WTC11 (cell line): ENCODE results near the gene SNX5. TPM values are rescaled to one million over a fixed set of nuclear protein-coding genes. Genes with fewer than 3 reads are reported as not detected.

Experiments
- ATAC-seq: fragments of 200-7000 bp; cut with Tn5 transposase; 2 replicates; pipeline ENCODE4 v1.10.0; 2021; ENCODE audit warnings: mild to moderate bottlenecking, moderate library complexity
- CTCF ChIA-PET: fragments of 300-600 bp; sonication (Branson Sonifier 250); formaldehyde crosslinking; loops from one replicate; lab custom pipeline; 2021; ENCODE audit warnings: antibody characterized with exemption; lab: Charles Lee
- POLR2A ChIA-PET: fragments of 350-600 bp; sonication (Branson Sonifier 250); formaldehyde crosslinking; loops from one replicate; lab custom pipeline; 2021; ENCODE audit warnings: antibody characterized with exemption; lab: Charles Lee
- DNase-seq: peaks from one replicate; pipeline ENCODE4 v3.0.0; 2021; ENCODE audit warnings: low spot score
- H3K27ac Mint-ChIP-seq: 2 replicates; pipeline ENCODE4 v1.8.0; 2021; ENCODE audit warnings: mixed read lengths
- H3K27me3 Mint-ChIP-seq: 2 replicates; pipeline ENCODE4 v1.8.0; 2021; ENCODE audit warnings: low read depth, mild to moderate bottlenecking, moderate library complexity, mixed read lengths
- H3K36me3 Mint-ChIP-seq: 2 replicates; pipeline ENCODE4 v1.8.0; 2021; ENCODE audit warnings: mixed read lengths
- H3K4me1 Mint-ChIP-seq: 2 replicates; pipeline ENCODE4 v1.8.0; 2022; ENCODE audit warnings: mixed read lengths
- H3K4me3 Mint-ChIP-seq: 2 replicates; pipeline ENCODE4 v1.8.0; 2021; ENCODE audit warnings: mild to moderate bottlenecking, moderate library complexity, mixed read lengths
- H3K9me3 Mint-ChIP-seq: 2 replicates; pipeline ENCODE4 v1.8.0; 2021; ENCODE audit warnings: mixed read lengths
- EMX1 ChIP-seq: fragments of 250-450 bp; sonication (Bioruptor Pico); IDR thresholded peaks from 2 replicates; pipeline ENCODE4 v1.8.0; 2021; ENCODE audit warnings: mild to moderate bottlenecking
- FOXJ3 ChIP-seq: sonication (generic); formaldehyde crosslinking; IDR thresholded peaks from 2 replicates; pipeline ENCODE4 v1.9.0; 2021; ENCODE audit warnings: missing genetic modification reagents, mild to moderate bottlenecking, borderline replicate concordance
- FOXP1 ChIP-seq: sonication (generic); formaldehyde crosslinking; IDR thresholded peaks from 2 replicates; pipeline ENCODE4 v1.8.0; 2022; ENCODE audit warnings: missing genetic modification reagents, mild to moderate bottlenecking, moderate library complexity, borderline replicate concordance
- MLX ChIP-seq: sonication (generic); formaldehyde crosslinking; IDR thresholded peaks from 2 replicates; pipeline ENCODE4 v1.8.1; 2023; ENCODE audit warnings: mild to moderate bottlenecking, missing genetic modification reagents, moderate library complexity
- MXD4 ChIP-seq: fragments of 250-450 bp; sonication (Bioruptor Pico); IDR thresholded peaks from 2 replicates; pipeline ENCODE4 v1.8.0; 2021; ENCODE audit warnings: mild to moderate bottlenecking, moderate library complexity, borderline replicate concordance
- NFE2L1 ChIP-seq: sonication (generic); formaldehyde crosslinking; IDR thresholded peaks from 2 replicates; pipeline ENCODE4 v1.8.1; 2023; ENCODE audit warnings: missing genetic modification reagents
- PREB ChIP-seq: sonication (generic); formaldehyde crosslinking; IDR thresholded peaks from 2 replicates; pipeline ENCODE4 v1.8.1; 2022; ENCODE audit warnings: mild to moderate bottlenecking, missing genetic modification reagents, moderate library complexity, borderline replicate concordance
- RORB ChIP-seq: fragments of 250-450 bp; sonication (Bioruptor Pico); IDR thresholded peaks from 2 replicates; pipeline ENCODE4 v1.9.0; 2021; ENCODE audit warnings: mild to moderate bottlenecking
- STAT6 ChIP-seq: sonication (generic); formaldehyde crosslinking; conservative IDR thresholded peaks from 2 replicates; pipeline ENCODE4 v1.8.1; 2023; ENCODE audit warnings: mild to moderate bottlenecking, low read depth, missing genetic modification reagents, moderate library complexity
- ZNF396 ChIP-seq: fragments of 250-450 bp; sonication (Bioruptor Pico); IDR thresholded peaks from 2 replicates; pipeline ENCODE4 v1.8.0; 2021; ENCODE audit warnings: mild to moderate bottlenecking, moderate library complexity, borderline replicate concordance
- total RNA-seq: library from RNA; stranded (reverse); gene quantifications from 3 replicates; pipeline ENCODE4 v1.2.3, GENCODE V29; 2021
- TF ChIP-seq, protein P1 (sequence below): sonication (generic); formaldehyde crosslinking; IDR thresholded peaks from 2 replicates; pipeline ENCODE4 v1.8.1; 2022; ENCODE audit warnings: missing genetic modification reagents, borderline replicate concordance
- TF ChIP-seq, protein P2 (sequence below): sonication (generic); formaldehyde crosslinking; IDR thresholded peaks from 2 replicates; pipeline ENCODE4 v1.8.1; 2023; ENCODE audit warnings: mild to moderate bottlenecking, moderate library complexity, missing genetic modification reagents
- TF ChIP-seq, protein P3 (sequence below): fragments of 250-450 bp; sonication (Bioruptor Pico); conservative IDR thresholded peaks from 2 replicates; pipeline ENCODE4 v1.9.0; 2021; ENCODE audit warnings: mild to moderate bottlenecking
- TF ChIP-seq, protein P4 (sequence below): fragments of 250-450 bp; sonication (Bioruptor Pico); IDR thresholded peaks from 2 replicates; pipeline ENCODE4 v1.9.0; 2021; ENCODE audit warnings: moderate library complexity, mild to moderate bottlenecking, inconsistent platforms, borderline replicate concordance

Gene SNX5
- total RNA-seq, 1 experiment from 2014 or later: 192 TPM

DNA sequence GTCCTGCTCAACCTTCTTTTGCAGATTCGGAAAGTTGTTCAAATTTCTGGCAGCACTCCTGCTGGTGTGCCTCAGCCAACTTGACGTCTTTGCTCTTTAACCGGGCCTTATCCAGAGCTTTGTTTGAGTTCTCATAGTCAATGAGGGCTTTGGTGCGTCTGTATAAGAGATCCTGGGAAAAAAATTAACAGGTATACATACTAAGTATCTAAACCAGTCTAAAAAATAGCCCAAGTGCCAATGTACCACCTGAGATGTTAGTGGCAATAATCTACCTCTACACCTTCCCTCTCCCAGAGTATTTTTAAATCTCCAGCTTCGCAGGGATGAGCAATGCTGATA, 21.1 kb downstream of the SNX5 start:
- H3K4me3 Mint-ChIP-seq: no peak overlapping the region
- H3K9me3 Mint-ChIP-seq: no peaks in the 10 kb centered on the region
- ChIA-PET CTCF (no interaction called here), POLR2A (no interaction called here)
- TF ChIP-seq, protein P1, sequence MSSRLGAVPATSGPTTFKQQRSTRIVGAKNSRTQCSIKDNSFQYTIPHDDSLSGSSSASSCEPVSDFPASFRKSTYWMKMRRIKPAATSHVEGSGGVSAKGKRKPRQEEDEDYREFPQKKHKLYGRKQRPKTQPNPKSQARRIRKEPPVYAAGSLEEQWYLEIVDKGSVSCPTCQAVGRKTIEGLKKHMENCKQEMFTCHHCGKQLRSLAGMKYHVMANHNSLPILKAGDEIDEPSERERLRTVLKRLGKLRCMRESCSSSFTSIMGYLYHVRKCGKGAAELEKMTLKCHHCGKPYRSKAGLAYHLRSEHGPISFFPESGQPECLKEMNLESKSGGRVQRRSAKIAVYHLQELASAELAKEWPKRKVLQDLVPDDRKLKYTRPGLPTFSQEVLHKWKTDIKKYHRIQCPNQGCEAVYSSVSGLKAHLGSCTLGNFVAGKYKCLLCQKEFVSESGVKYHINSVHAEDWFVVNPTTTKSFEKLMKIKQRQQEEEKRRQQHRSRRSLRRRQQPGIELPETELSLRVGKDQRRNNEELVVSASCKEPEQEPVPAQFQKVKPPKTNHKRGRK (CRISPR knock-in tag): no peak
- TF ChIP-seq MLX (CRISPR knock-in tag) (no peak), PREB (CRISPR knock-in tag) (no peak), ZNF396 (no peak), NFE2L1 (CRISPR knock-in tag) (no peak), EMX1 (CRISPR knock-in tag) (no peak), FOXJ3 (CRISPR knock-in tag) (no peak)
- H3K27ac Mint-ChIP-seq: 0 out of 2 replicates have a peak overlapping the region, but pooled peaks have one; percentile 12
- H3K27me3 Mint-ChIP-seq: no peaks in the 10 kb centered on the region
- H3K36me3 Mint-ChIP-seq: peaks cover 100% of the 10 kb centered on the region
- ATAC-seq (no peak), DNase-seq (no peak)
- peaks cover 13% of the 10 kb centered on the region for H3K4me1 Mint-ChIP-seq

- peaks cover 100% of the 10 kb centered on the region for H3K36me3 Mint-ChIP-seq
- ChIA-PET CTCF (no interaction called here), POLR2A (no interaction called here)
- no peak overlapping the region for H3K4me3 Mint-ChIP-seq
- no peak for DNase-seq
- H3K27ac Mint-ChIP-seq: peak overlapping the region; percentile 5; the same call in 1 of the 2 replicates
- TF ChIP-seq FOXP1 (CRISPR knock-in tag): no peak
- TF ChIP-seq, protein P2, sequence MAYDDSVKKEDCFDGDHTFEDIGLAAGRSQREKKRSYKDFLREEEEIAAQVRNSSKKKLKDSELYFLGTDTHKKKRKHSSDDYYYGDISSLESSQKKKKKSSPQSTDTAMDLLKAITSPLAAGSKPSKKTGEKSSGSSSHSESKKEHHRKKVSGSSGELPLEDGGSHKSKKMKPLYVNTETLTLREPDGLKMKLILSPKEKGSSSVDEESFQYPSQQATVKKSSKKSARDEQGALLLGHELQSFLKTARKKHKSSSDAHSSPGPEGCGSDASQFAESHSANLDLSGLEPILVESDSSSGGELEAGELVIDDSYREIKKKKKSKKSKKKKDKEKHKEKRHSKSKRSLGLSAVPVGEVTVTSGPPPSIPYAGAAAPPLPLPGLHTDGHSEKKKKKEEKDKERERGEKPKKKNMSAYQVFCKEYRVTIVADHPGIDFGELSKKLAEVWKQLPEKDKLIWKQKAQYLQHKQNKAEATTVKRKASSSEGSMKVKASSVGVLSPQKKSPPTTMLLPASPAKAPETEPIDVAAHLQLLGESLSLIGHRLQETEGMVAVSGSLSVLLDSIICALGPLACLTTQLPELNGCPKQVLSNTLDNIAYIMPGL (CRISPR knock-in tag): no peak
- no peak for TF ChIP-seq MXD4 (CRISPR knock-in tag)
- TF ChIP-seq, protein P3, sequence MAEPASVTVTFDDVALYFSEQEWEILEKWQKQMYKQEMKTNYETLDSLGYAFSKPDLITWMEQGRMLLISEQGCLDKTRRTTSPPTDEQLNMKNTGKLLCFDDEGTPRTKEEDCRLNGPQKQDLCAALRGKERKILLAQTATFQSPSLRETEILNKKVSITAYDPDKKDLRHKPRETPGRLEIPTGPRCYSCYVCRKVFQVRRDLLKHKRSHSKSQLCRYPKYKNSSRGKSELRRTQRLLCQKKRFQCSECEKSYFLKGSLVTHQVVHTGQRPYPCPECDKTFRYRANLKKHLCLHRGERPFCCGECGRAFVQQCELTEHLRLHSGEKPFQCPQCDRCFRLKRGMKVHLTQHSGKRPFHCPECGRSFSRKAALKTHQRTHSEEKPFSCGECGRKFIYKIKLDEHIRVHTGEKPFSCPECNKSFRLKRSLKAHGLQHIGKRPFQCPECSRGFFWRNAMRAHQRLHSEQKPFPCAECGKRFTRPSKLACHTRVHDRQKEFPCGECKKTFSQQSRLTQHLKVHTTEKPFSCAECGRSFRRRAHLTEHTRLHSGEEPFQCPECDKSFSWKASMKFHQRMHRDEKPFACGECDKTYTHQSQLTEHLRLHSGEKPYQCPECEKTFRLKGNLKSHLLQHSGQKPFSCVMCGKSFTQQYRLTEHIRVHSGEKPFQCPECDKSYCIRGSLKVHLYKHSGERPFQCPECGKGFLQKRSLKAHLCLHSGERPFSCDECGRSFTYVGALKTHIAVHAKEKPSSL: no peak
- TF ChIP-seq RORB (CRISPR knock-in tag): no peak
- no peak for TF ChIP-seq STAT6 (CRISPR knock-in tag)
- TF ChIP-seq, protein P4, sequence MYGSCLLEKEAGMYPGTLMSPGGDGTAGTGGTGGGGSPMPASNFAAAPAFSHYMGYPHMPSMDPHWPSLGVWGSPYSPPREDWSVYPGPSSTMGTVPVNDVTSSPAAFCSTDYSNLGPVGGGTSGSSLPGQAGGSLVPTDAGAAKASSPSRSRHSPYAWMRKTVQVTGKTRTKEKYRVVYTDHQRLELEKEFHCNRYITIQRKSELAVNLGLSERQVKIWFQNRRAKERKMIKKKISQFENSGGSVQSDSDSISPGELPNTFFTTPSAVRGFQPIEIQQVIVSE (CRISPR knock-in tag): no peak
- TF ChIP-seq, all 79 proteins: peak for 0
- ATAC-seq: no peak
- Mint-ChIP-seq H3K27me3 (no peaks in the 10 kb centered on the region), H3K9me3 (no peaks in the 10 kb centered on the region), H3K4me1 (peaks cover 13% of the 10 kb centered on the region)
Observed at GRCh38 chr20:17946572-17947473, 21.8 kb downstream of the SNX5 start.
